HepG2 (cell line): Measurements from ENCODE around the gene IRF7. TPM values are rescaled to one million over a fixed set of nuclear protein-coding genes. Genes with fewer than 3 reads are reported as not detected.

Experiments used
- AGO1 ChIP-seq: fragments of 200-400 bp; formaldehyde crosslinking; IDR thresholded peaks from 2 replicates; pipeline ENCODE4 v1.6.1; 2017; ENCODE audit warnings: mild to moderate bottlenecking, low read depth, low read length, moderate library complexity; ENCODE audit not compliant: poor library complexity, severe bottlenecking
- CCAR2 ChIP-seq: fragments of 200-400 bp; formaldehyde crosslinking; optimal IDR thresholded peaks from 2 replicates; pipeline ENCODE3; 2018; ENCODE audit warnings: low read depth, mild to moderate bottlenecking, low read length, moderate library complexity
- CSRNP2 ChIP-seq: sonication (generic); formaldehyde crosslinking; conservative IDR thresholded peaks from 2 replicates; pipeline ENCODE4 v1.8.0; 2022; ENCODE audit warnings: low read depth, missing genetic modification reagents
- DBP ChIP-seq: sonication (generic); formaldehyde crosslinking; IDR thresholded peaks from 2 replicates; pipeline ENCODE4 v1.4.0; 2020; ENCODE audit warnings: missing genetic modification reagents; ENCODE audit errors: not compliant biosample characterization
- ETS1 ChIP-seq: sonication (generic); formaldehyde crosslinking; IDR thresholded peaks from 2 replicates; pipeline ENCODE4 v1.4.0; 2020; ENCODE audit warnings: missing genetic modification reagents
- FOXK2 ChIP-seq: fragments of 450-650 bp; IDR thresholded peaks from 2 replicates; pipeline ENCODE4 v1.6.1; 2016
- JUN ChIP-seq: sonication (generic); formaldehyde crosslinking; IDR thresholded peaks from 2 replicates; pipeline ENCODE4 v1.4.0; 2020; ENCODE audit warnings: mild to moderate bottlenecking, missing genetic modification reagents
- KLF9 ChIP-seq: IDR thresholded peaks from 2 replicates; pipeline ENCODE4 v1.6.1; 2016; ENCODE audit warnings: low read depth
- MYPOP ChIP-seq: sonication (generic); formaldehyde crosslinking; IDR thresholded peaks from 2 replicates; pipeline ENCODE4 v1.8.1; 2023; ENCODE audit warnings: mild to moderate bottlenecking, moderate library complexity, missing genetic modification reagents
- NFE2L2 ChIP-seq: fragments of 150-350 bp; IDR thresholded peaks from 2 replicates; pipeline ENCODE4 v1.6.1; 2014; ENCODE audit warnings: low read length
- NFYC ChIP-seq: IDR thresholded peaks from 2 replicates; pipeline ENCODE4 v1.6.1; 2016; ENCODE audit warnings: missing genetic modification reagents, missing compliant biosample characterization
- NONO ChIP-seq, 2 experiments: fragments of 450-650 bp in 1 of 2; sonication (generic) in 1 of 2; formaldehyde crosslinking in 1 of 2; IDR thresholded peaks in 1 of 2; conservative IDR thresholded peaks in 1 of 2; 2 replicates each; pipeline versions ENCODE4 v1.6.1 to v1.8.0; 2017 to 2022; ENCODE audit warnings: mild to moderate bottlenecking in 1 of 2, missing genetic modification reagents in 1 of 2, moderate library complexity in 1 of 2
- PHF8 ChIP-seq: sonication (generic); formaldehyde crosslinking; IDR thresholded peaks from 2 replicates; pipeline ENCODE4 v1.5.0; 2020; ENCODE audit warnings: missing genetic modification reagents
- POGK ChIP-seq: sonication (generic); formaldehyde crosslinking; conservative IDR thresholded peaks from 2 replicates; pipeline ENCODE4 v1.8.0; 2022; ENCODE audit warnings: mild to moderate bottlenecking, moderate library complexity, missing genetic modification reagents
- SP2 ChIP-seq: sonication (generic); formaldehyde crosslinking; IDR thresholded peaks from 2 replicates; pipeline ENCODE4 v1.5.1; 2020; ENCODE audit warnings: mild to moderate bottlenecking, missing genetic modification reagents
- ZKSCAN5 ChIP-seq: sonication (generic); formaldehyde crosslinking; IDR thresholded peaks from 2 replicates; pipeline ENCODE4 v1.5.1; 2020; ENCODE audit warnings: mild to moderate bottlenecking, missing genetic modification reagents
- ZKSCAN8 ChIP-seq: IDR thresholded peaks from 2 replicates; pipeline ENCODE4 v1.6.1; 2016; ENCODE audit warnings: borderline replicate concordance, missing genetic modification reagents, missing compliant biosample characterization
- ZNF225 ChIP-seq: sonication (generic); formaldehyde crosslinking; IDR thresholded peaks from 2 replicates; pipeline ENCODE4 v1.4.0; 2020; ENCODE audit warnings: mild to moderate bottlenecking, missing genetic modification reagents
- ZNF326 ChIP-seq: sonication (generic); formaldehyde crosslinking; IDR thresholded peaks from 2 replicates; pipeline ENCODE4 v1.4.0; 2020; ENCODE audit warnings: missing genetic modification reagents, borderline replicate concordance
- ZNF629 ChIP-seq: sonication (generic); formaldehyde crosslinking; conservative IDR thresholded peaks from 2 replicates; pipeline ENCODE4 v1.5.0; 2020; ENCODE audit warnings: missing genetic modification reagents
- ZNF83 ChIP-seq: sonication (generic); formaldehyde crosslinking; IDR thresholded peaks from 2 replicates; pipeline ENCODE4 v1.4.0; 2020; ENCODE audit warnings: missing genetic modification reagents, mild to moderate bottlenecking, borderline replicate concordance
- ZNF839 ChIP-seq: sonication (generic); formaldehyde crosslinking; IDR thresholded peaks from 2 replicates; pipeline ENCODE4 v1.4.0; 2020; ENCODE audit warnings: missing genetic modification reagents, mild to moderate bottlenecking, borderline replicate concordance
- ZSCAN20 ChIP-seq: sonication (generic); formaldehyde crosslinking; IDR thresholded peaks from 2 replicates; pipeline ENCODE4 v1.4.0; 2020; ENCODE audit warnings: missing genetic modification reagents, mild to moderate bottlenecking, borderline replicate concordance
- polyA plus RNA-seq, 8 experiments: library from polyadenylated mRNA; depleted of rRNA in 3 of 8; stranded (reverse) in 7 of 8; unstranded in 1 of 8; fragments of >200 nt; fragmentation: Illumina TruSeq in 4 of 8; extraction: Trizol in 4 of 8; gene quantifications; 2 replicates each; pipeline versions ENCODE4 v1.2.1 to v1.2.3, GENCODE V29; 2011 to 2016; ENCODE audit warnings: low read depth in 4 of 8, missing spikeins in 1 of 8, mixed read lengths in 1 of 8; ENCODE audit not compliant: insufficient read depth in 1 of 8
- total RNA-seq, 5 experiments: library from RNA; depleted of rRNA; stranded (reverse); fragments of >200 nt; fragmentation: Illumina TruSeq; extraction: Trizol; gene quantifications; 2 replicates each; pipeline ENCODE4 v1.2.3, GENCODE V29; 2016; ENCODE audit warnings: low read depth in 1 of 5

IRF7 gene
- total and polyA plus RNA-seq, 2 of the 13 experiments (the other 11 are each of a cell fraction or from before 2014, with no cell fraction given), result not detected

GRCh38 chr11:655036-655726, 39.4 kb upstream of the IRF7 start (continued):
- TF ChIP-seq POGK (CRISPR knock-in tag) (no peak), CCAR2 (no peak), ZNF225 (CRISPR knock-in tag) (no peak), ETS1 (CRISPR knock-in tag) (no peak), FOXK2 (no peak), DBP (CRISPR knock-in tag) (no peak), ZNF839 (no peak), KLF9 (CRISPR knock-in tag) (no peak), ZSCAN20 (CRISPR knock-in tag) (no peak), AGO1 (no peak), ZKSCAN5 (no peak), MYPOP (peak; percentile 42; the same call in 1 of the 2 replicates), NONO (IDR thresholded peaks at IDR 0.05) (no peak), NONO (CRISPR knock-in tag; conservative IDR thresholded peaks at IDR 0.05) (no peak), ZKSCAN8 (no peak), ZNF83 (CRISPR knock-in tag) (no peak), PHF8 (CRISPR knock-in tag) (no peak), JUN (CRISPR knock-in tag) (no peak), ZNF326 (CRISPR knock-in tag) (no peak), NFYC (CRISPR knock-in tag) (no peak), NFE2L2 (no peak), SP2 (CRISPR knock-in tag) (no peak), ZNF629 (CRISPR knock-in tag) (no peak), CSRNP2 (CRISPR knock-in tag) (no peak)
